Myocyte (in vitro differentiated cells): Measurements from ENCODE around the gene TEAD1. TPM values are rescaled to one million over a fixed set of nuclear protein-coding genes. Genes with fewer than 3 reads are reported as not detected.

ENCODE experiments used
- DNase-seq: peaks from one replicate; pipeline ENCODE4 v3.0.0-alpha.2; 2012; ENCODE audit warnings: low read depth
- total RNA-seq: library from RNA; depleted of rRNA; stranded (reverse); fragments of >200 nt; gene quantifications from 2 replicates; pipeline ENCODE4 v1.2.3, GENCODE V29; 2014

TEAD1 gene
- total RNA-seq, 1 donor from 2014 or later: 136 TPM

GRCh38 chr11:12685229-12685628 is 11.0 kb downstream of the TEAD1 start:
- DNase-seq: no peak

DNA sequence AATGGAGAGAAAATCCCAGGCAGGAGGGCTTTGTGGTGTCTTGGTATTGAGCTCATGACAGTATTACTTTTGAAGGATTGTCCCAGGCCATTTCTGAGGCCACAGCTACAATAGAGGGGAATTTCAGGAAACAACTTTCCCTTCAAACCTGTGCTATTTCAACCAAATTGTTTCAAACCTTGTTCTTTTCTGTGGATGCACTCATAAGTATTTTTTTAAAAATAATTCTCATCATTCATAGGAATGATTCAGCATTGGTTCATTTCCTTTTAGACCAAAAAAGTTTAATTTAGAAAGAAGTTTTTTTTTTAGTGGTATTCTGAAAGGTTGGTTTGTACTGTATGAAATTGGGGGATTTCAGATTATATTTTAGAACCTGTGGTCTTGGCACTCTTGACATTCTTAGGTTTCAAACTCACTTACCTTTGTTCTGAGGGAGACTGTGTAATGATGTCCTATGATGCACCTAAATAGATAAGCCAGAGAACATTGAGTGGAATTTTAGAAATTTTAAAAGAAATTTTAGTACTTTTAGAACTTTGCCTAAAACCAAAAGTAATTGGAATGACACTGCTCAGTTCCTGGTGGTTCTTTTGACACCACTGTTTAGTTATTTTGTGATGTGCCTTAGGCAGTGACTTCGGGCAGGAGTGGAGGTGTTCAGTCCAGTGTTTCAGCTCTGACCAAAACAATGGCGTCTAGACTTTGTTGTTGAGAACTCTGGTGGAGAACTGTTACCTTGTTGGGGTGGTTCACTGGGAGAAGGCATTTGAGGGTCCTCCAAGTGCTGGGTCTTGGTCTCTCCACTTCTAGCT is 12.2 kb downstream of the TEAD1 start:
- DNase-seq: no peak

DNA sequence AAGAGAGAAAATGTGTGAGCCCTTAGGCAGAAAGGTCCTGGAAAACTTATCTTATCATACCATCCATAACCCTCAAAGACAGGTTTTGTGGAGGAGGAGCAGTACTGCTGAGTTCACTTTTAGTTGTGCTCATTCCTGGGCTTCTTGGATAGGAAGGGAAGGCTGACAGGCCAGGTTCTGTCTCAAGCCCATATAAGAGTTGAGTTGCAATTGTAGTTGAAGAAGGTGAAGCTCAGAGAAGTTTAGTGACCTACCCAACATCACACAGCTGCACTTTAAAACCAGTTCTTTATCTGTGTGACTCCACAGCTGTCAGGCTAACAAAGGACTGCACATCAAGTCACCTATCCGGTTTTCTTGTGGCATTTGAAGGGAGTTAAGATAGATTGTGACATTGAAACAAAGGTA is 13.0 kb downstream of the TEAD1 start:
- DNase-seq: no peak

- no peak for DNase-seq
These were observed 13.5 kb downstream of the TEAD1 start for GRCh38 chr11:12687740-12688139.

- peak; percentile 56 for DNase-seq
These were observed 15.0 kb downstream of the TEAD1 start for GRCh38 chr11:12689029-12689755.

- no peak for DNase-seq
These were observed 16.4 kb downstream of the TEAD1 start for GRCh38 chr11:12690663-12691062.

DNA sequence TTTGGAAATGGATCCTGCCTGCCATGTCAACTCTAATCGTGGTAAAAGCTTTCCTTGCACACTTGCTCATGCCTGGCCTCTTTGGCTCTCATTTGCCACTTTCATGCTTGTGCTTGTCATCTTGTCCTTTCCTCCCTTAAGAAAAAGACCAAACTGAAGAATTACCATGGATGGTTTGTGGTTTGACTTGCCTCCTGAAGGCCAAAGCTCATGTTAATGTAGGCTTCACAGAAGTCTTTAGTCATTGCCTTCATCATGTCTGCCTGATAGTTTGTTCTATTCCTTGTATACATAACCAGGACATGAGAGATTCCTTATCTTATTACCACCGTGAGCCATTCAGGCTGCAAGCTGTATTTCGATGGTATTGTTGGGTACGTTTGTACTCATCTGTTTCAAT is 17.3 kb downstream of the TEAD1 start:
- no peak for DNase-seq

DNA sequence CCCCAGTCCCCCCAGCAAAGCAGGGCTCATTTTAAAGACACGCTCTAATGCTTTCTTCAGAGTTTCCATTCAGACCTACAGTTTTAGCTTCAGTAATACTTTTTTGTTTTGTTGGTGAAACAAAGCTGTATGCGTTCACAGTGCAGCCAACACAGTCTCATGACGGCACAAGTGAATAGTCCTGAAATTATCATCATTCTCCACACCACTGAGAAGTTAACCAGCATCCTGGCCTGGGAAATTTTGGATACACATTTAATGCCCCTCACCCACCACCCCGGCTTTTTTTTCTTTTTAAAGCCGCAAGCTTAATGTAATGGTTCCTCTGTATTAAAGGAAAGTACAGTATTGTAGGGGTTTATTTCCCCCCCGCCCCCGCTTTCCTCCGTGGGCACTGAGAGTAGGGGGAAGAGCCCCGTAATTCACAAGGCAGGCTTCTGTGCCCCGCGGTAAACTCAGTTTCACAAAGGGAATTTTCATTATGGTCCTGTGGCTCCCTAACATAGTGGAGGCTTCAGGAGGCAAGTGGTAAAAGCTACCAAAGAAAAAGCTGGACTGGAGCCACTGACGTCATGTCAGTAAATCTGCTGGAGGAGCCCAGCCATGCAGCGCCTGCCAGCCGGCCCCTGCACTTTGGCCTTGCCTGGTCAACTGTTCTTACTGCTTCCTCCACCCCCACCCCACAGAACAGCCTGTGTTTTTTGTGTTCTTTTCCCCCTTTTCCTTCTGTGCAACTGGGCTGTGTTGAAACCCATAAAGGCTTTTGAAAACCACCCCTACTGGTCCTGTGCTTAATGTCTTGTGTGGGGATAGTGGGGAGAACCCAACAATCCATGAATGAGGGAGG is 18.2 kb downstream of the TEAD1 start:
- DNase-seq: peak; percentile 95

- DNase-seq: no peak
These were observed 18.9 kb downstream of the TEAD1 start for GRCh38 chr11:12693094-12693478.

- peak; percentile 94 for DNase-seq
These were observed 19.4 kb downstream of the TEAD1 start for GRCh38 chr11:12693479-12694182.

GRCh38 chr11:12694183-12694531 is 19.9 kb downstream of the TEAD1 start:
- DNase-seq: no peak

GRCh38 chr11:12695221-12695794 is 21.1 kb downstream of the TEAD1 start:
- DNase-seq: no peak

GRCh38 chr11:12695873-12696272 is 21.7 kb downstream of the TEAD1 start:
- peak; percentile 71 for DNase-seq

- no peak for DNase-seq
These were observed 22.8 kb downstream of the TEAD1 start for GRCh38 chr11:12696911-12697581.

- no peak for DNase-seq
These were observed 23.8 kb downstream of the TEAD1 start for GRCh38 chr11:12698048-12698447.

- DNase-seq: no peak
These were observed 27.8 kb downstream of the TEAD1 start for GRCh38 chr11:12701811-12702592.

- no peak for DNase-seq
These were observed 28.8 kb downstream of the TEAD1 start for GRCh38 chr11:12702999-12703453.

DNA sequence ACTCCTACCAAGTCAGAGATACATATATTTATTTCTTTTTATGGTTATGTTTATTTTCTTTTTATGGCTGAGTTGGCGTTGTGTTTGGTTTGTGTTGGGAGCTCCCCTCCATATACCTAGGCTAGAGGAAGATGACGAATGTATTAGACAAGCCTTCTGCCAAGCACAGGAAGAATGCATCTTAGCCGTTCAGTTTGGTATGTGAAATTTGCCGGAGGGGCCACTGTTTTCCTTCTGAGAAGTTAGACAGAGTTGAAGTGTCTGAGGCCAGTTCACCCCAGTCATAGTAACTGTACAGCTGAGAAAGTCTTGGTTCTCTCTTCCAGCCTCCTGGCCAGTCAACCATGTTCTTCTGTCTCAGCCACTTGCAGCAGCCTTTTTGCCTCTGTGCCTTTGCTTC is 29.8 kb downstream of the TEAD1 start:
- no peak for DNase-seq

- no peak for DNase-seq
These were observed 31.7 kb downstream of the TEAD1 start for GRCh38 chr11:12705874-12706273.
